NCI-H226 (cell line): ENCODE data around the gene COQ6.
"Not testable (repeated sequence)": the region's sequence is repeated elsewhere in the genome, so short reads cannot be mapped to it uniquely, and the experiment has no call there.

ENCODE experiments used
- DNase-seq: peaks from one replicate; pipeline ENCODE4 v3.0.0-alpha.2; 2015

Gene COQ6

GRCh38 chr14:73988656-73989055 lies 38.6 kb downstream of the COQ6 start:
- DNase-seq: not testable (repeated sequence)

GRCh38 chr14:73991092-73991491 lies 41.0 kb downstream of the COQ6 start:
- DNase-seq: no peak

GRCh38 chr14:73994926-73995325 lies 44.8 kb downstream of the COQ6 start:
- DNase-seq: not testable (repeated sequence)

- DNase-seq: no peak
Measured at GRCh38 chr14:73995977-73996378, 45.9 kb downstream of the COQ6 start.

GRCh38 chr14:73996731-73997107 lies 46.6 kb downstream of the COQ6 start:
- DNase-seq: no peak

GRCh38 chr14:73997108-73997943 lies 47.2 kb downstream of the COQ6 start:
- DNase-seq: no peak

- no peak for DNase-seq
Measured at GRCh38 chr14:73997944-73998447, 47.9 kb downstream of the COQ6 start.

- DNase-seq: no peak
Measured at GRCh38 chr14:73998726-73999125, 48.6 kb downstream of the COQ6 start.

- not testable (repeated sequence) for DNase-seq
Measured at GRCh38 chr14:74005664-74006063, 55.6 kb downstream of the COQ6 start.

- no peak for DNase-seq
Measured at GRCh38 chr14:74008843-74009499, 58.9 kb downstream of the COQ6 start.
